Central memory CD8-positive, alpha-beta T cell (primary cell): ENCODE data around the gene PPL.

ENCODE experiments used
- ATAC-seq: fragments of 150-1000 bp; cut with Tn5 transposase; replicated peaks from 2 replicates; pipeline ENCODE4 v1.10.0; 2022; ENCODE audit warnings: mild to moderate bottlenecking, moderate FRiP score, moderate number of reproducible peaks; ENCODE audit not compliant: poor library complexity, severe bottlenecking; ENCODE audit errors: extremely low read depth
- DNase-seq, 2 donors: peaks; one replicate each; pipeline ENCODE4 v3.0.0; 2021; ENCODE audit warnings: low spot score in 2 of 2
- H3K27ac Mint-ChIP-seq: one replicate; pipeline ENCODE4 v1.8.0; 2022; ENCODE audit warnings: low read depth, mild to moderate bottlenecking, moderate library complexity, mixed read lengths
- H3K27me3 Mint-ChIP-seq: one replicate; pipeline ENCODE4 v1.8.0; 2022; ENCODE audit warnings: mixed read lengths
- H3K36me3 Mint-ChIP-seq: one replicate; pipeline ENCODE4 v1.8.0; 2022; ENCODE audit warnings: mild to moderate bottlenecking, moderate library complexity, mixed read lengths; ENCODE audit not compliant: insufficient read depth
- H3K4me1 Mint-ChIP-seq: one replicate; pipeline ENCODE4 v1.8.0; 2022; ENCODE audit warnings: mixed read lengths
- H3K4me3 Mint-ChIP-seq: one replicate; pipeline ENCODE4 v1.8.0; 2022; ENCODE audit warnings: mild to moderate bottlenecking, moderate library complexity, mixed read lengths
- H3K9me3 Mint-ChIP-seq: one replicate; pipeline ENCODE4 v1.8.0; 2022; ENCODE audit warnings: mixed read lengths

PPL gene

GRCh38 chr16:4936991-4937781 lies at the start of gene PPL:
Gene PPL, minus strand, starts transcription at chr16:4937148. Its CDS starts 103 bp downstream, at chr16:4937045.
- H3K36me3 Mint-ChIP-seq: no peaks in the 10 kb centered on the region
- ATAC-seq: no peak
- peak within 1 kb of the TSS; percentile 68 for H3K4me3 Mint-ChIP-seq
- peaks cover 5% of the 10 kb centered on the region for H3K4me1 Mint-ChIP-seq
- DNase-seq: no peak
- no peaks in the 10 kb centered on the region for H3K9me3 Mint-ChIP-seq
- H3K27me3 Mint-ChIP-seq: peaks cover 59% of the 10 kb centered on the region
- no peak within 1 kb of the TSS for H3K27ac Mint-ChIP-seq

DNA sequence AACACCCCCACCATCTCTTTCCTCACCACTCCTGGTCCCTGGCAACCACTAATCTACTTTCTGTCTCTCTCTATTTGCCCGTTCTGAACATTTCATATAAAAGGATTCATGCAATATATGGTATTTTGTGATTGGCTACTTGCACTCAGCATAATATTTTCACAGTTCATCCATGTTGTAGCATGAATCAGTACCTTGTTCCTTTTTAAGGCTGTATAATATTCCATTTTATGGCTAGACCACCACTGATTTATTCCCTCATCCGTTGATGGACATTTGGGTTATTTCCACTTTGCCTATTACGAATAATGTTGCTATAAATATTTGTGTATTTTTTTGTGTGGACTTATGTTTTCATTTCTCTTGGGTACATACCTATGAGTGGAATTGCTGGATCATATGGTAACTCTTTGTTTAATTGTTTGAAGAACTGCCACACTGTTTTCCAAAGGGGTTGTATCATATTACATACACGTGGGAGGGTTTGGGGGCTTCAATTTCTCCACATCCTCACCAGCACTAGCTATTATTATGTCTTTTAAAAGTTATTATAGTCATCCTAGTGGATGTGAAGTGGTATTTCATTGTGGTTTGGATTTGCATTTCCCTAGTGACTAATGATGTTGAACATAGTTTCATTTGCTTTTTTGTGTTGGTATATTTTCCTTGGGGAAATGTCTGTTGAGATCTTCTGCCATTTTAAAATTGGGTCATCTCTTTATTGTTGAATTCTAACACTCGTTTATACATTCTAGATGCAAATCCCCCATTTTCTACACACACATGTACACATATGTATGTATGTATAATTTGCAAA lies 47.4 kb upstream of the PPL start:
- Mint-ChIP-seq H3K27me3 (peaks cover 51% of the 10 kb centered on the region), H3K9me3 (no peaks in the 10 kb centered on the region), H3K36me3 (no peaks in the 10 kb centered on the region), H3K4me1 (peaks cover 7% of the 10 kb centered on the region), H3K27ac (no peak overlapping the region), H3K4me3 (no peak overlapping the region)
- DNase-seq: no peak
- no peak for ATAC-seq

DNA sequence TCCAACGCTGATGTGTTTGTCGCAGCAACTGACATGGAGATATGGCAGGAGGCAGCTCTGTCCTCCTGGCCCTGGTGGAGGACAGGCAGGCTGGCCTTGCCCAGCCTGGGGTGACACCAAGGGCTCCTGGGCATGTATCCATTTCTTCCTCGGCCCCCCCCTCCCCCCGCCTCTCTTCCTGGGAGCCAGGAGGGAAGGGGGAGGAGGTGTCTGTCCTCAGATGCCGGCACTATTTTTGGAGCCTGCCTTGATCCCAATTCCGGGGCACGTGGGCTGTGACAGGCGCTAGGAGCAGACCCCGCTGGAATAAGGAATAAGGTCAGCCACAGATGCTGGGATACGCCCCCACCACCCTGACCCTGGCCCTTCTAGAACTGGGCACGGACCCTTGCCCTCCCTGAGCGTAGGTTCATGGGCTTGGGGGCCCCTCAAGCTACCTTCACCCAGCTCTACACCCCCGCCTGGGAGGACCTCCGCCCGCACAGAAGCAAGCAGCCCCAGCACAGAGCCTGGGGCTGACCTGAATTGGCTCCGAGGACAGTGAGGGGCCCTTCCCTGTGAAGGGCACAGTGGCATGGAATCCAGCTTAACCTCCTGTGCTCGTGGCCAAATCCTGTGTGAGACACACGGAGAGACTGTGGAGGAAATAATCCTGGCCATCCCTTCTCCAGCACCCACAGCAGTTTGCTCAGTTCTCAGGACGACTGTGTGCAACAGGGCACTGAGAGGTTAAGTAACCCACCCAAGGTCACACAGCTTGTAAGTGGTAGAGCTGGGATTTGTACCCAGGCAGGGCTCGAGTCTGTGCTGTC lies 45.3 kb upstream of the PPL start:
- ATAC-seq: no peak
- H3K27me3 Mint-ChIP-seq: peaks cover 45% of the 10 kb centered on the region
- H3K27ac Mint-ChIP-seq: no peak overlapping the region
- DNase-seq: no peak
- no peak overlapping the region for H3K4me3 Mint-ChIP-seq
- H3K9me3 Mint-ChIP-seq: no peaks in the 10 kb centered on the region
- H3K36me3 Mint-ChIP-seq: no peaks in the 10 kb centered on the region
- H3K4me1 Mint-ChIP-seq: no peaks in the 10 kb centered on the region

- Mint-ChIP-seq H3K27me3 (peaks cover 37% of the 10 kb centered on the region), H3K27ac (no peak overlapping the region), H3K4me1 (no peaks in the 10 kb centered on the region), H3K4me3 (no peak overlapping the region), H3K9me3 (no peaks in the 10 kb centered on the region), H3K36me3 (no peaks in the 10 kb centered on the region)
- DNase-seq (no peak), ATAC-seq (no peak)
These were observed 44.5 kb upstream of the PPL start for GRCh38 chr16:4981473-4981872.

DNA sequence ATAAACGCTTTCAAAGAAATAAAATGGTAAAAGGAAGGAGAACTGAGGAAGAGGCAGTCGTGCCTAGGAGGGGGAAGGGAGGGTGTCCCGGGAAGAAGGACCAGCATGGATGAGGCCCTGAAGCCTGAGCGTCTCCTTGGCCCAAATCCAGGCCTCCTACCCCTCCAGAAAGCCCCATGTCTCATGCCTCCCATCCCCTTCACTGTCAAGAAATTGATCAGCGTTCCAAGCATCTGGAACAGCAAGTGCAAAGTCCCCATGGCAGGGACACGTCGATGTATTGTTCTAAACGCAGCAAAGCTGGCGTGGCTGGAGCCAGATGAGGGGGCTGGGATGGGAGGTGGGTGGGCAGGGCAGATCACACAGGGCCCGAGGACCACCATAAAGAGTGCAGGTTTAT lies 43.7 kb upstream of the PPL start:
- Mint-ChIP-seq H3K27me3 (peaks cover 33% of the 10 kb centered on the region), H3K36me3 (peaks cover 2% of the 10 kb centered on the region), H3K4me3 (no peak overlapping the region), H3K4me1 (no peaks in the 10 kb centered on the region), H3K9me3 (no peaks in the 10 kb centered on the region), H3K27ac (no peak overlapping the region)
- ATAC-seq: no peak
- no peak for DNase-seq

- DNase-seq (no peak), ATAC-seq (no peak)
- Mint-ChIP-seq H3K9me3 (no peaks in the 10 kb centered on the region), H3K4me3 (no peak overlapping the region), H3K27me3 (peaks cover 40% of the 10 kb centered on the region), H3K4me1 (no peaks in the 10 kb centered on the region), H3K27ac (no peak overlapping the region), H3K36me3 (peaks cover 2% of the 10 kb centered on the region)
These were observed 43.0 kb upstream of the PPL start for GRCh38 chr16:4979736-4980660.

- H3K36me3 Mint-ChIP-seq: peaks cover 3% of the 10 kb centered on the region
These were observed 42.2 kb upstream of the PPL start for GRCh38 chr16:4979164-4979563.

GRCh38 chr16:4976611-4977145 lies 39.7 kb upstream of the PPL start:
- H3K27me3 Mint-ChIP-seq: peaks cover 50% of the 10 kb centered on the region
- H3K4me1 Mint-ChIP-seq: no peaks in the 10 kb centered on the region
- ATAC-seq (no peak), DNase-seq (no peak)
- no peak overlapping the region for H3K4me3 Mint-ChIP-seq
- peaks cover 3% of the 10 kb centered on the region for H3K36me3 Mint-ChIP-seq
- H3K27ac Mint-ChIP-seq: no peak overlapping the region
- H3K9me3 Mint-ChIP-seq: no peaks in the 10 kb centered on the region

More at GRCh38 chr16:4979164-4979563, 42.2 kb upstream of the PPL start:
- no peaks in the 10 kb centered on the region for H3K9me3 Mint-ChIP-seq
- H3K27ac Mint-ChIP-seq: no peak overlapping the region
- peaks cover 40% of the 10 kb centered on the region for H3K27me3 Mint-ChIP-seq
- no peaks in the 10 kb centered on the region for H3K4me1 Mint-ChIP-seq
- DNase-seq (no peak), ATAC-seq (no peak)
- H3K4me3 Mint-ChIP-seq: no peak overlapping the region

DNA sequence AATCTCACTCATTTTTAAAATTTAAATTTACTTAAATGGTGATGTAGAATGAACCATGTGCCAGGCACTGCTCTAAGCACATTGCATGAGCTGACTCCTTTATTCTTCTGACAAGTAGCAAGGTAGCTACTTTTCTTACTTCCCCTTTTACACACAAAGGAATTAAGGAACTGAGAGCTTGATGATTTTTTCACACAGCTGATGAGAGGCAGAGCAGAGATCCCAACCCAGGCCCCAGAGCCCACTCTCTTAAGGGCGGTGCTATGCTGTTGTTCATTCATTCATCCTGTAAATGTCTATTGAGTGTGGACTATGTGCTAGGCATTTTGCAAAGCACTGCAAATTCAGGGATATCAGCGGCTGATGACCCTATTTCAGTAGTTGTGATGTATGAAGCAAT lies 39.1 kb upstream of the PPL start:
- no peak for ATAC-seq
- H3K9me3 Mint-ChIP-seq: no peaks in the 10 kb centered on the region
- H3K36me3 Mint-ChIP-seq: peaks cover 3% of the 10 kb centered on the region
- H3K4me3 Mint-ChIP-seq: no peak overlapping the region
- no peaks in the 10 kb centered on the region for H3K4me1 Mint-ChIP-seq
- DNase-seq: no peak
- H3K27ac Mint-ChIP-seq: no peak overlapping the region
- peaks cover 51% of the 10 kb centered on the region for H3K27me3 Mint-ChIP-seq

- Mint-ChIP-seq H3K27me3 (peaks cover 46% of the 10 kb centered on the region), H3K27ac (no peak overlapping the region), H3K9me3 (no peaks in the 10 kb centered on the region), H3K4me3 (no peak overlapping the region), H3K36me3 (peaks cover 3% of the 10 kb centered on the region), H3K4me1 (no peaks in the 10 kb centered on the region)
- no peak for DNase-seq
- no peak for ATAC-seq
These were observed 36.1 kb upstream of the PPL start for GRCh38 chr16:4972938-4973587.

- peaks cover 36% of the 10 kb centered on the region for H3K27me3 Mint-ChIP-seq
- DNase-seq (no peak), ATAC-seq (no peak)
- H3K4me3 Mint-ChIP-seq: no peak overlapping the region
- no peaks in the 10 kb centered on the region for H3K9me3 Mint-ChIP-seq
- H3K36me3 Mint-ChIP-seq: peaks cover 1% of the 10 kb centered on the region
- no peaks in the 10 kb centered on the region for H3K4me1 Mint-ChIP-seq
- no peak overlapping the region for H3K27ac Mint-ChIP-seq
These were observed 33.1 kb upstream of the PPL start for GRCh38 chr16:4970010-4970409.
